ENCODE results near the gene CRAT. TPM values are rescaled to one million over a fixed set of nuclear protein-coding genes. Genes with fewer than 3 reads are reported as not detected.
A peak's percentile ranks its signal among the peaks of the same experiment; 100 is the strongest.

Gene CRAT
- total and polyA plus RNA-seq, 8 donors: 13.0 to 92.2 (median 29.2) TPM

GRCh38 chr9:129084087-129084486, 26.5 kb downstream of the CRAT start:
- intact Hi-C loops (cut with DNase I; ENCODE audit: low total_unique reads): no loop called here
- WGBS, 5 donors: 56 to 76% (median 73%) methylated on average over 6 to 7 of the region's 7 CpGs
- Histone ChIP-seq H3K4me3 (no peak overlapping the region), H3K4me1 (peaks cover 16 to 44% (median 33%) of the 10 kb centered on the region in 4 donors), H3K27me3 (no peaks in the 10 kb centered on the region), H3K9me3 (no peaks in the 10 kb centered on the region), H3K27ac (no peak overlapping the region), H3K36me3 (peaks cover 29 to 51% (median 47%) of the 10 kb centered on the region in 4 donors)
- TF ChIP-seq POLR2AphosphoS5 (IDR thresholded peaks at IDR 0.05) (no peak), POLR2A (IDR thresholded peaks at IDR 0.05) (no peak), EP300 (IDR thresholded peaks at IDR 0.05) (no peak), CTCF (IDR thresholded peaks at IDR 0.05) (no peak)
- no peak for DNase-seq

GRCh38 chr9:129081388-129081904, 29.1 kb downstream of the CRAT start:
- intact Hi-C loops (cut with DNase I; ENCODE audit: low total_unique reads): no loop called here
- no peaks in the 10 kb centered on the region for H3K9me3 ChIP-seq
- peak overlapping the region; percentile 71 to 90 (median 78) for H3K4me3 ChIP-seq
- no peak for DNase-seq
- TF ChIP-seq POLR2AphosphoS5 (IDR thresholded peaks at IDR 0.05) (no peak), CTCF (IDR thresholded peaks at IDR 0.05) (no peak), EP300 (IDR thresholded peaks at IDR 0.05) (no peak), POLR2A (IDR thresholded peaks at IDR 0.05) (no peak)
- H3K27ac ChIP-seq: peak overlapping the region; percentile 82 to 91 (median 86)
- peaks cover 17 to 26% (median 22%) of the 10 kb centered on the region in 4 donors for H3K36me3 ChIP-seq
- no peaks in the 10 kb centered on the region for H3K27me3 ChIP-seq
- 1 to 3% (median 2%) methylated on average over 7 to 30 of the region's 30 CpGs for WGBS, 5 donors
- H3K4me1 ChIP-seq: peaks cover 16 to 57% (median 39%) of the 10 kb centered on the region in 4 donors

- H3K4me1 ChIP-seq: peaks cover 16 to 61% (median 43%) of the 10 kb centered on the region in 4 donors
- no peaks in the 10 kb centered on the region for H3K9me3 ChIP-seq
- DNase-seq: peak; percentile 99 to 100
- WGBS, 5 donors: 0 to 1% (median 0%) methylated on average over 27 to 70 of the region's 70 CpGs
- peak within 1 kb of the TSS; percentile 82 to 91 (median 86) for H3K27ac ChIP-seq
- H3K4me3 ChIP-seq: peak within 1 kb of the TSS; percentile 71 to 90 (median 78)
- TF ChIP-seq POLR2A (IDR thresholded peaks at IDR 0.05): no peak
- TF ChIP-seq POLR2AphosphoS5 (IDR thresholded peaks at IDR 0.05): peak in 2 of 3 donors; percentile 65 to 85
- peaks cover 11 to 19% (median 16%) of the 10 kb centered on the region in 4 donors for H3K36me3 ChIP-seq
- H3K27me3 ChIP-seq: no peaks in the 10 kb centered on the region
- intact Hi-C loops (cut with DNase I; ENCODE audit: low total_unique reads): no loop called here
These were observed 29.8 kb downstream of the CRAT start, which contains the start of gene DOLPP1 for GRCh38 chr9:129080601-129081387. Gene DOLPP1 (plus strand): TSS chr9:129081111. CDS start chr9:129081132, 21 bp downstream.

GRCh38 chr9:129080298-129080600, 30.3 kb downstream of the CRAT start:
- TF ChIP-seq POLR2A (IDR thresholded peaks at IDR 0.05) (no peak), EP300 (IDR thresholded peaks at IDR 0.05) (no peak), CTCF (IDR thresholded peaks at IDR 0.05) (no peak), POLR2AphosphoS5 (IDR thresholded peaks at IDR 0.05) (no peak)
- Histone ChIP-seq H3K4me3 (peak overlapping the region; percentile 71 to 90 (median 78)), H3K27me3 (no peaks in the 10 kb centered on the region), H3K27ac (peak overlapping the region; percentile 47 to 91 (median 86)), H3K36me3 (peaks cover 7 to 14% (median 10%) of the 10 kb centered on the region in 4 donors), H3K9me3 (no peaks in the 10 kb centered on the region), H3K4me1 (peaks cover 16 to 61% (median 43%) of the 10 kb centered on the region in 4 donors)
- WGBS, 5 donors: 4 to 7% (median 4%) methylated on average over 12 of the region's 12 CpGs
- no peak for DNase-seq
- intact Hi-C loops (cut with DNase I; ENCODE audit: low total_unique reads): no loop called here

Measured in stomach (tissue), 9 donors.